ENCODE measurements around the gene CTSK.
"Not testable (repeated sequence)": the region's sequence is repeated elsewhere in the genome, so short reads cannot be mapped to it uniquely, and the experiment has no call there.

CTSK gene

GRCh38 chr1:150833961-150834360 lies 25.9 kb upstream of the CTSK start:
- not testable (repeated sequence) for H3K4me1 ChIP-seq (ENCODE audit: control insufficient read depth, insufficient read depth, low read length, poor library complexity, severe bottlenecking); H3K27me3 ChIP-seq (replicated peaks; ENCODE audit: control insufficient read depth, insufficient read depth, low read length, poor library complexity, severe bottlenecking); DNase-seq; H3K4me3 ChIP-seq (ENCODE audit: insufficient read depth, low read depth, low read length, poor library complexity, severe bottlenecking); H3K9me3 ChIP-seq (ENCODE audit: control insufficient read depth, low read length); H3K27ac ChIP-seq (ENCODE audit: insufficient read depth, low read length, poor library complexity, severe bottlenecking)
- peaks cover 59% of the 10 kb centered on the region for H3K36me3 ChIP-seq (ENCODE audit: control insufficient read depth, insufficient read depth, low read length)

DNA sequence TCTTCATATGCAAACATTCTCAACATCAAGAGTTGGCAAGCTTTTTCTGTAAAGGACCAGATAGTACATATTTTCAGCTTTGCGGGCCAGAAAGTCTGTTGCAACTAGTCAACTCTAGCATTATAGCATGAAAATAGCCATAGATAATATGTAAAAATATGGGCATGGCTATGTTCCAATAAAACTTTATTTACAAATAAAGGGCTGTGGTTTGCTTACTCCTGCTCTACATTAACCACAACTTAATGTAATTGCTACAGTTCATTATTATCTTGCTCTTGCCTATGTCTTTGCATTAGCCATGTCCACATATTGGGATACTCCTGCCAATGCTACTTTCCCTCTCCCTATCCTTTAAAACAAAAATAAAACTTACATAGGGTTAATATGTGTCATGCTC lies 24.5 kb upstream of the CTSK start:
- no peaks in the 10 kb centered on the region for H3K4me1 ChIP-seq (ENCODE audit: control insufficient read depth, insufficient read depth, low read length, poor library complexity, severe bottlenecking)
- no peak overlapping the region for H3K27ac ChIP-seq (ENCODE audit: insufficient read depth, low read length, poor library complexity, severe bottlenecking)
- H3K9me3 ChIP-seq (ENCODE audit: control insufficient read depth, low read length), result no peaks in the 10 kb centered on the region
- H3K4me3 ChIP-seq (ENCODE audit: insufficient read depth, low read depth, low read length, poor library complexity, severe bottlenecking), result no peak overlapping the region
- no peak for DNase-seq
- H3K27me3 ChIP-seq (replicated peaks; ENCODE audit: control insufficient read depth, insufficient read depth, low read length, poor library complexity, severe bottlenecking), result no peaks in the 10 kb centered on the region
- H3K36me3 ChIP-seq (ENCODE audit: control insufficient read depth, insufficient read depth, low read length), result peaks cover 62% of the 10 kb centered on the region

GRCh38 chr1:150829751-150830150 lies 21.7 kb upstream of the CTSK start:
- no peaks in the 10 kb centered on the region for H3K4me1 ChIP-seq (ENCODE audit: control insufficient read depth, insufficient read depth, low read length, poor library complexity, severe bottlenecking)
- H3K36me3 ChIP-seq (ENCODE audit: control insufficient read depth, insufficient read depth, low read length), result peaks cover 55% of the 10 kb centered on the region
- H3K27ac ChIP-seq (ENCODE audit: insufficient read depth, low read length, poor library complexity, severe bottlenecking), result no peak overlapping the region
- no peaks in the 10 kb centered on the region for H3K27me3 ChIP-seq (replicated peaks; ENCODE audit: control insufficient read depth, insufficient read depth, low read length, poor library complexity, severe bottlenecking)
- no peak for DNase-seq
- no peak overlapping the region for H3K4me3 ChIP-seq (ENCODE audit: insufficient read depth, low read depth, low read length, poor library complexity, severe bottlenecking)
- no peaks in the 10 kb centered on the region for H3K9me3 ChIP-seq (ENCODE audit: control insufficient read depth, low read length)

DNA sequence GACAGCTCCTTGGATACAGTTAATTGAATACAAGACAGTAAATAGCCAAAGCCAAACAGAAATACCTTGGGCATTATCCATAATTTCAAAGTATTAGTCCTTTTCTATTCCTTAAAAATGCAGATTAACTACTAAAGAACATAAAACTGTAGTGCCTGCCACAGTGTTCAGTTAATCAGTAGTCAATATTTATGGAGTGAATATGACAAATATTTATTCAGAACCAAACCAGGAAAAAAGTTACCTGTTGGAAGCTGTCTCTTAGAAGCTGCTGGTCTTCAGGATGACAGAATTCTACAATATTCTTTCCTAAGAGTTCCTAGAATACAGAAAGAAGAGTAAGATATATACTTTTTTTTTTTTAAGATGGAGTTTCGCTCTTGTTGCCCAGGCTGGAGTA lies 18.2 kb upstream of the CTSK start:
- no peak overlapping the region for H3K27ac ChIP-seq (ENCODE audit: insufficient read depth, low read length, poor library complexity, severe bottlenecking)

DNA sequence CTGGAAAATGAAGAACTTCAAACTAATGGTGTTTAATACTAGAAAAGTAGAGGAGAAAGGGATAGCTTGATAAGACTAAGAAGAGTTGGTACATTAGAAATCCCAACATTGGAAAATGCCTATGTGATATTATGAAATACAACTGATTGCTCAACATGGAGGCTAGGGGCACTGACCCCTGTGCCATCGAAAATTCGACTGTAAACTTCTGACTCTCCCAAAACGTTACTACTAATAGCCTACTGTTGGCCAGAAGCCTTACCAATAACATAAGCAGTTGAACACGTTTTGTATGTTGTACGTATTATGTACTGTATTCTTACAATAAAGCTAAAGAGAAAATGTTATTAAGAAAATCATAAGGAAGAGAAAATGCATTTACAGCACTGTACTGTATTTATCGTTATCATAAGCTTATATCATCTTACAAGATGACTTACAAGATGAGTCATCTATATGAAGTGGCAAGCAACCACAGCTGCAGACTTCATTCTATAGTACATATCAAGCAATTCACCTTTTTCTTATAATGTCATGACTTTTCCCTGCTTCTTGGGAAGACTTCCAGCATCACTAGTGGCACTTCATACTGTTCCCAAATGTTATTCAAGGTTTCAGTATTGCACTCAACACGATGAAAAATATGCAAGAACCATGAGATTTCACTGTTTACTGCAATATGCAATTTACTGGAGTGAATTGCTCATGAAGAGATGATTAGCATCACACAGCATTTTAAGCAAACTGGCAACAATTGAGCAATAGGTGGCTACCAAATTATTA lies 12.9 kb upstream of the CTSK start:
- Histone ChIP-seq H3K4me1 (ENCODE audit: control insufficient read depth, insufficient read depth, low read length, poor library complexity, severe bottlenecking) (no peaks in the 10 kb centered on the region), H3K9me3 (ENCODE audit: control insufficient read depth, low read length) (no peaks in the 10 kb centered on the region), H3K27ac (ENCODE audit: insufficient read depth, low read length, poor library complexity, severe bottlenecking) (no peak overlapping the region), H3K36me3 (ENCODE audit: control insufficient read depth, insufficient read depth, low read length) (peaks cover 38% of the 10 kb centered on the region), H3K4me3 (ENCODE audit: insufficient read depth, low read depth, low read length, poor library complexity, severe bottlenecking) (no peak overlapping the region), H3K27me3 (replicated peaks; ENCODE audit: control insufficient read depth, insufficient read depth, low read length, poor library complexity, severe bottlenecking) (no peaks in the 10 kb centered on the region)
- no peak for DNase-seq

More for the DNA sequence above, 18.2 kb upstream of the CTSK start:
- no peaks in the 10 kb centered on the region for H3K4me1 ChIP-seq (ENCODE audit: control insufficient read depth, insufficient read depth, low read length, poor library complexity, severe bottlenecking)
- no peaks in the 10 kb centered on the region for H3K9me3 ChIP-seq (ENCODE audit: control insufficient read depth, low read length)
- no peaks in the 10 kb centered on the region for H3K27me3 ChIP-seq (replicated peaks; ENCODE audit: control insufficient read depth, insufficient read depth, low read length, poor library complexity, severe bottlenecking)
- no peak for DNase-seq
- H3K4me3 ChIP-seq (ENCODE audit: insufficient read depth, low read depth, low read length, poor library complexity, severe bottlenecking), result no peak overlapping the region
- H3K36me3 ChIP-seq (ENCODE audit: control insufficient read depth, insufficient read depth, low read length), result peaks cover 43% of the 10 kb centered on the region

- H3K4me1 ChIP-seq (ENCODE audit: control insufficient read depth, insufficient read depth, low read length, poor library complexity, severe bottlenecking), result no peaks in the 10 kb centered on the region
- no peak overlapping the region for H3K27ac ChIP-seq (ENCODE audit: insufficient read depth, low read length, poor library complexity, severe bottlenecking)
- DNase-seq, result no peak
- H3K27me3 ChIP-seq (replicated peaks; ENCODE audit: control insufficient read depth, insufficient read depth, low read length, poor library complexity, severe bottlenecking), result no peaks in the 10 kb centered on the region
- H3K36me3 ChIP-seq (ENCODE audit: control insufficient read depth, insufficient read depth, low read length), result peaks cover 54% of the 10 kb centered on the region
- H3K9me3 ChIP-seq (ENCODE audit: control insufficient read depth, low read length), result no peaks in the 10 kb centered on the region
- no peak overlapping the region for H3K4me3 ChIP-seq (ENCODE audit: insufficient read depth, low read depth, low read length, poor library complexity, severe bottlenecking)
These were observed 7.8 kb upstream of the CTSK start for GRCh38 chr1:150815871-150816270.

DNA sequence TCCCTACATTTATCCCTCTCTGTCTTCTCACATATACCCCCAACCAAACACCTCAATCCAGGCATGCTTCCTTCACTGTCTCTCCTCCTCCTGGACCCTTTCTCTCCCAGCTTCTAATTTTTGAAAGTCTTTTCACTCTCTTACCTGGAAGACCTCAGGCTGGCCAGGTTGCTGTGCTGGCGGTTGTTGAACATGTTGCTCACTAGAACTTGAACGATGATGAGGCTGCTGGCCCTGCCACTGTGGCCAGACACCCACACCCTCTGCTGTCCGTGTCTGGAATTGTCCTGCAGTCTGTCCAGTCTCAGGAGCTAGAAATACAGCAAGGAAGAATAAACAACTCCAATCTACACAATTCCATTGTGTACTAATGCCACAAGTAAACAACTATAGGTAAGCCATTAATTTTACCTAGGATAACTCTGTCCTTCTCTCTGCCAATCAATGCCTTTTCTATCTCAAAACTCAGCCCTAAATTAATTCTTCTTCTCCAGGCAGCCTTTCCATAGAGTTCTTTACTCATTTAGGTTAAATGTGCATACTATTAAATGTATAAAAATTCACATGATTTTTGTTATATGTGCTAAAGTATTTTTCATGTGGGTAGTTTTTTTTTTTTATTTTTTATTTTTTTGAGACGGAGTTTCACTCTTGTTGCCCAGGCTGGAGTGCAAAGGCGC lies 5.1 kb upstream of the CTSK start:
- Histone ChIP-seq H3K4me1 (ENCODE audit: control insufficient read depth, insufficient read depth, low read length, poor library complexity, severe bottlenecking) (no peaks in the 10 kb centered on the region), H3K4me3 (ENCODE audit: insufficient read depth, low read depth, low read length, poor library complexity, severe bottlenecking) (no peak overlapping the region), H3K9me3 (ENCODE audit: control insufficient read depth, low read length) (no peaks in the 10 kb centered on the region), H3K27me3 (replicated peaks; ENCODE audit: control insufficient read depth, insufficient read depth, low read length, poor library complexity, severe bottlenecking) (no peaks in the 10 kb centered on the region), H3K27ac (ENCODE audit: insufficient read depth, low read length, poor library complexity, severe bottlenecking) (no peak overlapping the region), H3K36me3 (ENCODE audit: control insufficient read depth, insufficient read depth, low read length) (peaks cover 55% of the 10 kb centered on the region)
- DNase-seq, result no peak

- Histone ChIP-seq H3K4me3 (ENCODE audit: insufficient read depth, low read depth, low read length, poor library complexity, severe bottlenecking) (no peak overlapping the region), H3K9me3 (ENCODE audit: control insufficient read depth, low read length) (no peaks in the 10 kb centered on the region), H3K27ac (ENCODE audit: insufficient read depth, low read length, poor library complexity, severe bottlenecking) (no peak overlapping the region), H3K36me3 (ENCODE audit: control insufficient read depth, insufficient read depth, low read length) (peaks cover 37% of the 10 kb centered on the region), H3K27me3 (replicated peaks; ENCODE audit: control insufficient read depth, insufficient read depth, low read length, poor library complexity, severe bottlenecking) (no peaks in the 10 kb centered on the region), H3K4me1 (ENCODE audit: control insufficient read depth, insufficient read depth, low read length, poor library complexity, severe bottlenecking) (no peaks in the 10 kb centered on the region)
- no peak for DNase-seq
These were observed 3.0 kb upstream of the CTSK start for GRCh38 chr1:150810958-150811659.

- Histone ChIP-seq H3K36me3 (ENCODE audit: control insufficient read depth, insufficient read depth, low read length) (peaks cover 34% of the 10 kb centered on the region), H3K4me3 (ENCODE audit: insufficient read depth, low read depth, low read length, poor library complexity, severe bottlenecking) (no peak overlapping the region), H3K27ac (ENCODE audit: insufficient read depth, low read length, poor library complexity, severe bottlenecking) (no peak overlapping the region), H3K27me3 (replicated peaks; ENCODE audit: control insufficient read depth, insufficient read depth, low read length, poor library complexity, severe bottlenecking) (no peaks in the 10 kb centered on the region), H3K4me1 (ENCODE audit: control insufficient read depth, insufficient read depth, low read length, poor library complexity, severe bottlenecking) (no peaks in the 10 kb centered on the region), H3K9me3 (ENCODE audit: control insufficient read depth, low read length) (no peaks in the 10 kb centered on the region)
- DNase-seq, result no peak
These were observed 1.6 kb upstream of the CTSK start for GRCh38 chr1:150809651-150810050.

- peaks cover 30% of the 10 kb centered on the region for H3K36me3 ChIP-seq (ENCODE audit: control insufficient read depth, insufficient read depth, low read length)
- no peaks in the 10 kb centered on the region for H3K9me3 ChIP-seq (ENCODE audit: control insufficient read depth, low read length)
- no peaks in the 10 kb centered on the region for H3K4me1 ChIP-seq (ENCODE audit: control insufficient read depth, insufficient read depth, low read length, poor library complexity, severe bottlenecking)
- no peak overlapping the region for H3K27ac ChIP-seq (ENCODE audit: insufficient read depth, low read length, poor library complexity, severe bottlenecking)
- DNase-seq, result no peak
- no peak overlapping the region for H3K4me3 ChIP-seq (ENCODE audit: insufficient read depth, low read depth, low read length, poor library complexity, severe bottlenecking)
- no peaks in the 10 kb centered on the region for H3K27me3 ChIP-seq (replicated peaks; ENCODE audit: control insufficient read depth, insufficient read depth, low read length, poor library complexity, severe bottlenecking)
These were observed 786 bp upstream of the CTSK start for GRCh38 chr1:150808846-150809245.

Data from effector memory CD4-positive, alpha-beta T cell (primary cell).